Endodermal cell (in vitro differentiated cells): Measurements from ENCODE around the gene NOP14. TPM values are rescaled to one million over a fixed set of nuclear protein-coding genes. Genes with fewer than 3 reads are reported as not detected.

Source experiments
- DNase-seq: peaks from one replicate; pipeline ENCODE4 v3.0.0-alpha.2; 2017
- H3K27ac ChIP-seq: 2 replicates; pipeline ENCODE4 v1.5.1; 2013; ENCODE audit warnings: mild to moderate bottlenecking, low read depth, low read length, moderate library complexity
- H3K27me3 ChIP-seq: 2 replicates; pipeline ENCODE4 v1.6.1; 2013; ENCODE audit warnings: mild to moderate bottlenecking, low read length, moderate library complexity; ENCODE audit not compliant: insufficient read depth, control insufficient read depth, poor library complexity, severe bottlenecking
- H3K36me3 ChIP-seq: 2 replicates; pipeline ENCODE4 v1.7.0; 2013; ENCODE audit warnings: mild to moderate bottlenecking, low read length, moderate library complexity; ENCODE audit not compliant: control insufficient read depth, insufficient read depth
- H3K4me1 ChIP-seq: one replicate; pipeline ENCODE4 v1.7.0; 2013; ENCODE audit warnings: low read length; ENCODE audit not compliant: control insufficient read depth, insufficient read depth
- H3K4me3 ChIP-seq: 2 replicates; pipeline ENCODE4 v1.5.1; 2013; ENCODE audit warnings: mild to moderate bottlenecking, low read length, moderate library complexity
- H3K9ac ChIP-seq: 2 replicates; pipeline ENCODE4 v1.6.1; 2013; ENCODE audit warnings: mild to moderate bottlenecking, low read length, moderate library complexity; ENCODE audit not compliant: poor library complexity, severe bottlenecking; ENCODE audit errors: extremely low read depth
- H3K9me3 ChIP-seq: 2 replicates; pipeline ENCODE4 v1.6.1; 2013; ENCODE audit warnings: mild to moderate bottlenecking, low read length, moderate library complexity; ENCODE audit not compliant: control insufficient read depth
- H3K27ac Mint-ChIP-seq: 2 replicates; pipeline ENCODE4 v1.8.0; 2020; ENCODE audit warnings: mixed read lengths
- H3K27me3 Mint-ChIP-seq: 2 replicates; pipeline ENCODE4 v1.8.0; 2021; ENCODE audit warnings: mild to moderate bottlenecking, mixed read lengths; ENCODE audit not compliant: insufficient read depth
- H3K36me3 Mint-ChIP-seq: 2 replicates; pipeline ENCODE4 v1.8.0; 2020; ENCODE audit warnings: low read depth, mixed read lengths
- H3K4me1 Mint-ChIP-seq: 2 replicates; pipeline ENCODE4 v1.8.0; 2020; ENCODE audit warnings: mixed read lengths
- H3K4me3 Mint-ChIP-seq: 2 replicates; pipeline ENCODE4 v1.8.0; 2020; ENCODE audit warnings: mild to moderate bottlenecking, moderate library complexity, mixed read lengths
- H3K9me3 Mint-ChIP-seq: 2 replicates; pipeline ENCODE4 v1.8.0; 2020; ENCODE audit warnings: mild to moderate bottlenecking, mixed read lengths
- CTCF ChIP-seq: fragments of 200-600 bp; sonication (generic); conservative IDR thresholded peaks from 2 replicates; pipeline ENCODE4 v1.5.0; 2021; ENCODE audit warnings: antibody characterized with exemption, mild to moderate bottlenecking
- WGBS, 2 experiments: methylation state at CpG; one replicate each; pipeline versions ENCODE4 v1.1.5 to v1.1.7; 2013; ENCODE audit warnings: missing lambda C conversion rate in 2 of 2, mixed read lengths in 1 of 2; ENCODE audit not compliant: insufficient coverage in 1 of 2, insufficient read length in 1 of 2; 5-methylcytosine and 5-hydroxymethylcytosine counted together
- total RNA-seq, 2 donors: library from RNA; stranded (reverse); fragmentation: NEBNext Ultra II Directional in 1 of 2; extraction: Animal tissue kit (Norgen Biotek cat#: 25700) in 1 of 2; gene quantifications; 2 replicates in 1 of 2; 3 replicates in 1 of 2; pipeline ENCODE4 v1.2.1, GENCODE V29; 2021

Gene NOP14
- total RNA-seq, 2 donors from 2014 or later, result 23.0 to 31.9 TPM

- Histone ChIP-seq H3K27me3 (no peaks in the 10 kb centered on the region), H3K27ac (no peak overlapping the region), H3K9me3 (no peaks in the 10 kb centered on the region), H3K4me1 (peaks cover 18% of the 10 kb centered on the region), H3K4me3 (peak overlapping the region; percentile 90), H3K9ac (peak overlapping the region; percentile 81), H3K36me3 (peaks cover 40% of the 10 kb centered on the region)
- H3K4me3 Mint-ChIP-seq, result peak overlapping the region; percentile 75
- no peaks in the 10 kb centered on the region for H3K27me3 Mint-ChIP-seq
- DNase-seq, result peak; percentile 42
- no peak for TF ChIP-seq CTCF
- peaks cover 27% of the 10 kb centered on the region for H3K4me1 Mint-ChIP-seq
- WGBS, 2 experiments, result 84 to 86% methylated on average over 15 to 20 of the region's 20 CpGs
- H3K27ac Mint-ChIP-seq, result peak overlapping the region; percentile 86
- peaks cover 43% of the 10 kb centered on the region for H3K36me3 Mint-ChIP-seq
- H3K9me3 Mint-ChIP-seq, result no peaks in the 10 kb centered on the region
Observed at GRCh38 chr4:2935762-2936743, 27.2 kb downstream of the NOP14 start.

GRCh38 chr4:2934813-2935761, 28.1 kb downstream of the NOP14 start:
- Histone ChIP-seq H3K27me3 (no peaks in the 10 kb centered on the region), H3K27ac (peak overlapping the region; percentile 59), H3K9me3 (no peaks in the 10 kb centered on the region), H3K4me1 (peaks cover 18% of the 10 kb centered on the region), H3K9ac (peak overlapping the region; percentile 81), H3K4me3 (peak overlapping the region; percentile 90), H3K36me3 (peaks cover 38% of the 10 kb centered on the region)
- peaks cover 27% of the 10 kb centered on the region for H3K4me1 Mint-ChIP-seq
- H3K27me3 Mint-ChIP-seq, result no peaks in the 10 kb centered on the region
- no peaks in the 10 kb centered on the region for H3K9me3 Mint-ChIP-seq
- peak; percentile 96 for DNase-seq
- TF ChIP-seq CTCF, result peak; percentile 21
- 1 to 3% methylated on average over 24 to 70 of the region's 70 CpGs for WGBS, 2 experiments
- peak overlapping the region; percentile 86 for H3K27ac Mint-ChIP-seq
- H3K4me3 Mint-ChIP-seq, result peak overlapping the region; percentile 75
- peaks cover 33% of the 10 kb centered on the region for H3K36me3 Mint-ChIP-seq
